HepG2 (cell line): Measurements from ENCODE around the gene CCNF. TPM values are rescaled to one million over a fixed set of nuclear protein-coding genes. Genes with fewer than 3 reads are reported as not detected.
A peak's percentile ranks its signal among the peaks of the same experiment; 100 is the strongest.

Source experiments
- ATAC-seq: fragments of 200-7000 bp; cut with Tn5 transposase; 3 replicates; pipeline ENCODE4 v1.9.1; 2020; ENCODE audit warnings: mild to moderate bottlenecking, moderate library complexity
- BruUV-seq: library from RNA; stranded (reverse); fragments of 400-500 nt; replicated peaks from 2 replicates; lab custom pipeline; 2021; lab: Mats Ljungman, UMichigan
- CTCF ChIA-PET: fragments of 300-600 bp; formaldehyde crosslinking; extraction: SDS; loops from one replicate; lab custom pipeline; 2021; ENCODE audit warnings: low total read pairs, inconsistent platforms, low intra/inter-chr PET ratio; lab: Yijun Ruan, JAX
- POLR2A ChIA-PET: fragments of 350-600 bp; sonication (Branson Sonifier 250); formaldehyde crosslinking; loops from one replicate; lab custom pipeline; 2020; ENCODE audit warnings: antibody characterized with exemption, inconsistent platforms; lab: Yijun Ruan, JAX
- DNase-seq: peaks from one replicate; pipeline ENCODE4 v3.0.0-alpha.2; 2015; ENCODE audit warnings: low spot score
- FAIRE-seq: peaks from 3 replicates; lab custom pipeline; 2011; peaks lifted over from hg19 to GRCh38; lab: Jason Lieb, UNC
- H2AFZ ChIP-seq: one replicate; pipeline ENCODE4 v1.6.1; 2011; ENCODE audit warnings: low read length, inconsistent platforms
- H3K27ac ChIP-seq: fragments of 300-600 bp; 3 replicates; pipeline ENCODE4 v1.8.0; 2011; ENCODE audit warnings: mixed run types, mild to moderate bottlenecking, mixed read lengths, low read length, inconsistent platforms; ENCODE audit not compliant: insufficient read depth; ENCODE audit errors: extremely low read length
- H3K27me3 ChIP-seq, 2 experiments: fragments of 200-600 bp in 1 of 2; 2 replicates in 1 of 2; 3 replicates in 1 of 2; pipeline versions ENCODE4 v1.6.0 to v1.8.0; 2011; ENCODE audit warnings: low read length in 2 of 2, mild to moderate bottlenecking in 2 of 2, moderate library complexity in 2 of 2, inconsistent platforms in 1 of 2; ENCODE audit not compliant: insufficient read depth in 2 of 2, control insufficient read depth in 1 of 2
- H3K36me3 ChIP-seq, 2 experiments: fragments of 200-600 bp in 1 of 2; replicated peaks in 1 of 2; 2 replicates in 1 of 2; 3 replicates in 1 of 2; pipeline versions ENCODE4 v1.5.1 to v1.8.0; 2011; ENCODE audit warnings: low read length in 2 of 2, inconsistent platforms in 1 of 2; ENCODE audit not compliant: insufficient read depth in 2 of 2, control insufficient read depth in 1 of 2
- H3K4me1 ChIP-seq: 2 replicates; pipeline ENCODE4 v1.5.1; 2012; ENCODE audit warnings: low read length, inconsistent platforms; ENCODE audit not compliant: insufficient read depth
- H3K4me2 ChIP-seq: 2 replicates; pipeline ENCODE4 v1.6.0; 2011; ENCODE audit warnings: low read depth, low read length, inconsistent platforms
- H3K4me3 ChIP-seq, 3 experiments: fragments of 200-600 bp in 1 of 3; sonication (generic), shearing (Covaris generic) in 1 of 3; replicated peaks in 1 of 3; 2 replicates each; pipeline ENCODE4 v1.5.1; 2011 to 2016; ENCODE audit warnings: low read length in 3 of 3, inconsistent platforms in 2 of 3, low read depth in 2 of 3, mild to moderate bottlenecking in 2 of 3, control low read depth in 1 of 3, mixed read lengths in 1 of 3; ENCODE audit not compliant: insufficient read depth in 1 of 3
- H3K79me2 ChIP-seq: one replicate; pipeline ENCODE4 v1.6.1; 2011; ENCODE audit warnings: low read length, inconsistent platforms; ENCODE audit not compliant: insufficient read depth
- H3K9ac ChIP-seq: 2 replicates; pipeline ENCODE4 v1.6.0; 2011; ENCODE audit warnings: mild to moderate bottlenecking, low read depth, low read length, inconsistent platforms; ENCODE audit not compliant: insufficient read depth
- H3K9me3 ChIP-seq: 2 replicates; pipeline ENCODE4 v1.5.1; 2012; ENCODE audit warnings: mild to moderate bottlenecking, low read length
- H4K20me1 ChIP-seq: 2 replicates; pipeline ENCODE4 v1.6.0; 2011; ENCODE audit warnings: inconsistent platforms, mild to moderate bottlenecking, low read length, moderate library complexity; ENCODE audit not compliant: insufficient read depth
- NFIB ChIP-seq: sonication (generic); formaldehyde crosslinking; IDR thresholded peaks from 2 replicates; pipeline ENCODE4 v1.9.0; 2021; ENCODE audit warnings: missing genetic modification reagents, mild to moderate bottlenecking, borderline replicate concordance
- RXRB ChIP-seq: IDR thresholded peaks from 2 replicates; pipeline ENCODE4 v1.6.1; 2016; ENCODE audit warnings: borderline replicate concordance, missing genetic modification reagents, missing compliant biosample characterization
- SIX1 ChIP-seq: sonication (generic); formaldehyde crosslinking; IDR thresholded peaks from 2 replicates; pipeline ENCODE4 v1.4.0; 2020; ENCODE audit warnings: missing genetic modification reagents, borderline replicate concordance
- SSRP1 ChIP-seq: IDR thresholded peaks from 2 replicates; pipeline ENCODE4 v1.6.1; 2016; ENCODE audit warnings: control low read depth
- ZFY ChIP-seq: sonication (generic); formaldehyde crosslinking; IDR thresholded peaks from 2 replicates; pipeline ENCODE4 v1.4.0; 2020; ENCODE audit warnings: missing genetic modification reagents
- ZNF251 ChIP-seq: sonication (generic); formaldehyde crosslinking; IDR thresholded peaks from 2 replicates; pipeline ENCODE4 v1.9.0; 2021; ENCODE audit warnings: mild to moderate bottlenecking, missing genetic modification reagents
- ZNF431 ChIP-seq: sonication (generic); formaldehyde crosslinking; IDR thresholded peaks from 2 replicates; pipeline ENCODE4 v1.9.0; 2022; ENCODE audit warnings: missing genetic modification reagents, low read depth, mild to moderate bottlenecking, borderline replicate concordance
- ZNF441 ChIP-seq: sonication (generic); formaldehyde crosslinking; IDR thresholded peaks from 2 replicates; pipeline ENCODE4 v1.7.0; 2021; ENCODE audit warnings: missing genetic modification reagents, borderline replicate concordance
- ZNF451 ChIP-seq: sonication (generic); formaldehyde crosslinking; IDR thresholded peaks from 2 replicates; pipeline ENCODE4 v1.5.0; 2020; ENCODE audit warnings: mild to moderate bottlenecking, missing genetic modification reagents
- ZNF546 ChIP-seq: sonication (generic); formaldehyde crosslinking; conservative IDR thresholded peaks from 2 replicates; pipeline ENCODE4 v1.8.1; 2023; ENCODE audit warnings: mild to moderate bottlenecking, missing genetic modification reagents
- ZNF616 ChIP-seq: sonication (generic); formaldehyde crosslinking; IDR thresholded peaks from 2 replicates; pipeline ENCODE4 v1.5.0; 2020; ENCODE audit warnings: low read depth, mild to moderate bottlenecking, missing genetic modification reagents
- ZNF780A ChIP-seq: sonication (generic); formaldehyde crosslinking; IDR thresholded peaks from 2 replicates; pipeline ENCODE4 v1.8.0; 2022; ENCODE audit warnings: mild to moderate bottlenecking, missing genetic modification reagents, moderate library complexity
- ZNF83 ChIP-seq: sonication (generic); formaldehyde crosslinking; IDR thresholded peaks from 2 replicates; pipeline ENCODE4 v1.4.0; 2020; ENCODE audit warnings: missing genetic modification reagents, mild to moderate bottlenecking, borderline replicate concordance
- WGBS: methylation state at CpG from one replicate; pipeline ENCODE4 v1.1.6; 2017; ENCODE audit warnings: low lambda C conversion rate; 5-methylcytosine and 5-hydroxymethylcytosine counted together
- in situ Hi-C: cut with HindIII; loops from 2 replicates; pipeline ENCODE4 v1.10.0; 2017; ENCODE audit warnings: low pct_unique_long_range_greater_than_20kb; ENCODE audit not compliant: extremely low pct_ligation_motif_present
- intact Hi-C: fragments of 100-400 bp; cut with micrococcal nuclease; formaldehyde crosslinking; loops from one replicate; pipeline ENCODE4 v1.10.0; 2022; ENCODE audit not compliant: unreplicated experiment
- polyA plus RNA-seq, 8 experiments: library from polyadenylated mRNA; depleted of rRNA in 3 of 8; stranded (reverse) in 7 of 8; unstranded in 1 of 8; fragments of >200 nt; fragmentation: Illumina TruSeq in 4 of 8; extraction: Trizol in 4 of 8; gene quantifications; 2 replicates each; pipeline versions ENCODE4 v1.2.1 to v1.2.3, GENCODE V29; 2011 to 2016; ENCODE audit warnings: low read depth in 4 of 8, missing spikeins in 1 of 8, mixed read lengths in 1 of 8; ENCODE audit not compliant: insufficient read depth in 1 of 8
- total RNA-seq, 5 experiments: library from RNA; depleted of rRNA; stranded (reverse); fragments of >200 nt; fragmentation: Illumina TruSeq; extraction: Trizol; gene quantifications; 2 replicates each; pipeline ENCODE4 v1.2.3, GENCODE V29; 2016; ENCODE audit warnings: low read depth in 1 of 5
- TF ChIP-seq, protein P1 (sequence below): sonication (generic); formaldehyde crosslinking; IDR thresholded peaks from 2 replicates; pipeline ENCODE4 v1.5.1; 2020; ENCODE audit warnings: mild to moderate bottlenecking, missing genetic modification reagents
- TF ChIP-seq, protein P2 (sequence below): IDR thresholded peaks from 2 replicates; pipeline ENCODE4 v1.6.1; 2012; ENCODE audit warnings: inconsistent platforms

Gene CCNF
- total and polyA plus RNA-seq, 2 of the 13 experiments (the other 11 are each of a cell fraction or from before 2014, with no cell fraction given), result 6.4 to 22.8 TPM

DNA sequence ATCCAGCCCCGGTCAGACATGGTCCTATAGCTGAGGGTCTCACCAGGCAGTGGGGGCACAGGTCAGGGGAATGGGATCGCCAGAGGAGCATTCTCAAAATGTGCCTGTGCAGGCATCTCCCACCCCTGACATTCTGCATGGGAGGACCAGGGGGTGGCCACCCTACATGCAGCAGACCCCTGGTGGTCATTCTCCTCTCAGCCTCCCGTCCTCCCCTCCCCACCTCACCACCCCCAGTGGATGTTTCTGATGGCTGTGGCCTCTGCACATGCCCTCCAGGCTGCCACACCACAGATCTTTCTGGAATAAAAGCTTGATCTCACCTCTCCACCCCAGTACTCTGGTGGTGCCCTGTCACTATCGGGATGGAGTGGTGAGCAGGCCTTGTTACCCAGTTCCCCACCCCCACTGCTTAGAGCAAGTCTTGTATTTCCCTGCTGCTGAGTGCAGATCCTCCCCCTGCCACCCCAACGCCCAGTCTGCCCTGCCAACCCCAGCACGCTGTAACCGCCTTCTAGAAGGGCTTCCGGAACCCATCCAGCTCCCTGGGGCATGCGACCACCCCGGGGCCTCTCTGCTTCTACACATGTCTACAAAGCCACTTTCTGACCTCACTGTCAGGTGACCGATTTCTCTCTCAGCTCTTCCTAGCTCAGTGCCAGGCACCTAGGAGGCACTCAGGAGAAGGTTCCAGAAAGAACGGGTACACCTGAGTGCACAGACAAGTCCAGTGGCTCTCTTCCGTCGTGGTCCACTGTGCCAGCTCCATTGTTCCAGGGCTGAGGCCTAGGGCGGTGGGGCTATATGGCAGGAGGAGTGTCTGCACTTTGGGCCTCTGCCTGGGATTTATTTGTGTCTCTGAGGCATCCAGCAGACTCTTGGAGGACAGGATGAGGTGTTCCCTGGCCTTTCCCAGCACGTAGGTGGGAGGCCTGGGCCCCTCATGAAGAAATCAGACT lies 55.0 kb downstream of the CCNF start:
- Histone ChIP-seq H3K27me3 (no peaks in the 10 kb centered on the region), H3K9me3 (no peaks in the 10 kb centered on the region), H3K36me3 (peaks cover 0 to 4% of the 10 kb centered on the region in 2 experiments; a peak in 1 of 5 replicates), H3K27ac (peak overlapping the region; percentile 72), H3K9ac (peak overlapping the region; percentile 58), H2AFZ (no peak overlapping the region), H3K4me3 (peak overlapping the region; percentile 15 to 59 (median 35); a peak in 4 of 6 replicates), H4K20me1 (peaks cover 31% of the 10 kb centered on the region), H3K4me2 (peak overlapping the region; percentile 84), H3K4me1 (peaks cover 56% of the 10 kb centered on the region), H3K79me2 (peaks cover 43% of the 10 kb centered on the region)
- DNase-seq, result no peak
- CTCF ChIA-PET, result no interaction called here
- intact Hi-C loops (no loop called here), in situ Hi-C loops (no loop called here)
- 59% methylated on average over 11 of the region's 16 CpGs for WGBS
- peak; percentile 50 for ATAC-seq
- POLR2A ChIA-PET, result interaction anchor here (0.9 to 1.6 kb wide), 4 partner anchors 9 to 329 kb away, joined by 4 to 9 read pairs (median 5); partner anchors contain the start of genes TBC1D24, TEDC2 and TRAF7
- TF ChIP-seq RXRB, result no peak
- TF ChIP-seq, protein P1, sequence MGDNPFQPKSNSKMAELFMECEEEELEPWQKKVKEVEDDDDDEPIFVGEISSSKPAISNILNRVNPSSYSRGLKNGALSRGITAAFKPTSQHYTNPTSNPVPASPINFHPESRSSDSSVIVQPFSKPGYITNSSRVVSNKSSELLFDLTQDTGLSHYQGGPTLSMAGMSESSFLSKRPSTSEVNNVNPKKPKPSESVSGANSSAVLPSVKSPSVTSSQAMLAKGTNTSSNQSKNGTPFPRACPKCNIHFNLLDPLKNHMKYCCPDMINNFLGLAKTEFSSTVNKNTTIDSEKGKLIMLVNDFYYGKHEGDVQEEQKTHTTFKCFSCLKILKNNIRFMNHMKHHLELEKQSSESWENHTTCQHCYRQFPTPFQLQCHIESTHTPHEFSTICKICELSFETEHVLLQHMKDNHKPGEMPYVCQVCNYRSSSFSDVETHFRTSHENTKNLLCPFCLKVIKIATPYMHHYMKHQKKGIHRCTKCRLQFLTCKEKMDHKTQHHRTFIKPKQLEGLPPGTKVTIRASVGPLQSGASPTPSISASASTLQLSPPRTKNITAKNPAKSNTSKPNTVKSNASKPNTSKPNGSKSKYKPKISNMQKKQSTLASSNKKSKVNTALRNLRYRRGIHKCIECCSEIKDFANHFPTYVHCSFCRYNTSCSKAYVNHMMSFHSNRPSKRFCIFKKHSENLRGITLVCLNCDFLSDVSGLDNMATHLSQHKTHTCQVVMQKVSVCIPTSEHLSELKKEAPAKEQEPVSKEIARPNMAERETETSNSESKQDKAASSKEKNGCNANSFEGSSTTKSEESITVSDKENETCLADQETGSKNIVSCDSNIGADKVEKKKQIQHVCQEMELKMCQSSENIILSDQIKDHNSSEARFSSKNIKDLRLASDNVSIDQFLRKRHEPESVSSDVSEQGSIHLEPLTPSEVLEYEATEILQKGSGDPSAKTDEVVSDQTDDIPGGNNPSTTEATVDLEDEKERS (CRISPR knock-in tag), result 0 out of 2 replicates have a peak, but pooled peaks have one; percentile 3
- TF ChIP-seq ZNF451 (CRISPR knock-in tag), result 0 out of 2 replicates have a peak, but pooled peaks have one; percentile 46
- 0 out of 2 replicates have a peak, but pooled peaks have one; percentile 12 for TF ChIP-seq ZNF780A (CRISPR knock-in tag)
- TF ChIP-seq, protein P2, sequence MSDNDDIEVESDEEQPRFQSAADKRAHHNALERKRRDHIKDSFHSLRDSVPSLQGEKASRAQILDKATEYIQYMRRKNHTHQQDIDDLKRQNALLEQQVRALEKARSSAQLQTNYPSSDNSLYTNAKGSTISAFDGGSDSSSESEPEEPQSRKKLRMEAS, result peak; percentile 1; the same call in 1 of the 2 replicates
- TF ChIP-seq ZNF251, result no peak
- no peak for TF ChIP-seq NFIB (CRISPR knock-in tag)
- no peak for TF ChIP-seq ZNF616 (CRISPR knock-in tag)
- no peak for TF ChIP-seq ZNF441 (CRISPR knock-in tag)
- no peak for TF ChIP-seq ZNF83 (CRISPR knock-in tag)
- TF ChIP-seq SSRP1, result 0 out of 2 replicates have a peak, but pooled peaks have one; percentile 27
- no peak for TF ChIP-seq SIX1 (CRISPR knock-in tag)
- TF ChIP-seq ZNF431 (CRISPR knock-in tag), result 0 out of 2 replicates have a peak, but pooled peaks have one; percentile 17
- TF ChIP-seq ZFY (CRISPR knock-in tag), result peak; percentile 47; the same call in 1 of the 2 replicates
- TF ChIP-seq ZNF546 (CRISPR knock-in tag), result 0 out of 2 replicates have a peak, but pooled peaks have one; percentile 25
- FAIRE-seq, result no peak
- no TSS peak for BruUV-seq
